Fibroblast of skin of right quadriceps (primary cell): ENCODE measurements around the gene PLCL1.

Experiments
- DNase-seq: peaks from one replicate; pipeline ENCODE4 v3.0.0-alpha.2; 2013

Gene PLCL1

DNA sequence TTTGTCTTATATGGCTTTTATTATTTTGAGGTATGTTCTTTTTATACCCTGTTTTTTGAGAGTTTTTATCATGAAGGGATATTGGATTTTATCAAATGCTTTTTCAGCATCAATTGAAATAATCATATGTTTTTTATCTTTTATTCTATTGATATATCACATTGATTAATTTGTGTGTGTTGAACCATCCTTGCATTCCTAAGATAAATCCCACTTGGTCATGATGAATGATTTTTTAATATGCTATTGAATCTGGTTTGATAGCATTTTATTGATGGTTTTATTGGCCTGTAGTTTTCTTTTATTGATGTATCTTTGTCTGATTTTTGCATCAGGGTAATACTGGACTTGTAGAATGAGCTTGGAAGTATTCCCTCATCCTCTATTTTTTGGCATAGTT is 160.3 kb downstream of the PLCL1 start:
- no peak for DNase-seq

DNA sequence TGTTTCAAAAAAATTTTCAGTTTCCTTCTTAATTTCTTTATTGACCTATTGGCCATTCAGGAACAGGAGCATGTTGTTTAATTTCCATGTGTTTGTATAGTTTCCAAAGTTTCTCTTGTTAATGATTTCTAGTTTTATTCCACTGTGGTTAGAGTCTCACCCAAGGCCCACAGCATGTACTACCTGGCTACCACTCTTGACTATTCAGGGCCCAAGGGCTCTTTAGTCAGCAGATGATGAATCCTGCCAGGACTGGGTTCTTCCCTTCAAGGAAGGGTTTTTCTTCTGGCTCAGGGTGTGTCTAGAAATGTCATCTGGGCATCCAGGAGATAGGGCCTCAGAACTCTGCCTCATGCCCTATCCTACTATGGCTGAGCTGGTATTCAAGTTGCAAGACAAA is 161.4 kb downstream of the PLCL1 start:
- DNase-seq, result no peak

GRCh38 chr2:197969391-197969893 is 165.0 kb downstream of the PLCL1 start:
- peak; percentile 87 for DNase-seq

DNA sequence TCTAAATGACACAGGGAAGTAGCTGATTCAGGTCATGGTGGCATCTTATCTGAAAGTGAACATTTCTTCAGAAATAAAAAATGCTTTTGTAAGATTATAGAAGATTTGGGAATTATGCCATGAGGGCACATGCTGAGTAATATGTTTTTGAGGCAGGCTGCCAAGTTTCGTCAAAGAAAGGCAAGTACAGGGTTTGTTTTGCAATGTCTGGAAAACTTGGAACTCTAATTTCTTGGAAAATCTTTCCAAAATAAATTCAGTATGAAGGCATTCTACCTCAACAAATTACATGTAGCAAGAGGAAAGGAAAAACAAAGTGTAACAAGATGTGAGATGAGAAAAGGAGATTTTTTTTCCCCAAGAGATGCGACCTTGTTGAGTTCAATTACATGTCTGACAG is 167.7 kb downstream of the PLCL1 start:
- DNase-seq, result peak; percentile 86

- no peak for DNase-seq
These were observed 168.2 kb downstream of the PLCL1 start for GRCh38 chr2:197972587-197972986.

- DNase-seq, result no peak
These were observed 169.4 kb downstream of the PLCL1 start for GRCh38 chr2:197973772-197974171.

- peak; percentile 10 for DNase-seq
These were observed 171.6 kb downstream of the PLCL1 start for GRCh38 chr2:197975931-197976519.

DNA sequence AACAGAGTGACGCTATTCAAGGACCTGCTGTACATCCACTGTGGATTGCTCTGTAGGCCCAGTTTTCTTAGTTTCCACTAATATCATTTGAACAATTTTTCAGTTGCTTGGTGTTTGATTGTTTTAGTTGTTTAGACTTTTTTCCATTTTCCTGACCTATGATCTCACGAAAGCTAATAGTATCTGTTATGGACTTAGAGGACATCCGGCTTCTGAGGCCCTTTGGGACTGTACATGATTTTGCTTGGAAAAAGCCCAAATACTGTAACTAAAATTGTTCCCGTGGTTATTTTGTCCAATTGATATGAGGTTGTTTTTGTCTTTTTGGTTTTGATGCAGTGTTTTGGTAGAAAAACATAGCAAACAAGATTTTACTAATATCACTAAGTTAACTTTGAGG is 174.6 kb downstream of the PLCL1 start:
- no peak for DNase-seq

- DNase-seq, result no peak
These were observed 178.2 kb downstream of the PLCL1 start for GRCh38 chr2:197982565-197982964.

- no peak for DNase-seq
These were observed 180.7 kb downstream of the PLCL1 start for GRCh38 chr2:197985029-197985638.

- no peak for DNase-seq
These were observed 182.6 kb downstream of the PLCL1 start for GRCh38 chr2:197986977-197987376.

DNA sequence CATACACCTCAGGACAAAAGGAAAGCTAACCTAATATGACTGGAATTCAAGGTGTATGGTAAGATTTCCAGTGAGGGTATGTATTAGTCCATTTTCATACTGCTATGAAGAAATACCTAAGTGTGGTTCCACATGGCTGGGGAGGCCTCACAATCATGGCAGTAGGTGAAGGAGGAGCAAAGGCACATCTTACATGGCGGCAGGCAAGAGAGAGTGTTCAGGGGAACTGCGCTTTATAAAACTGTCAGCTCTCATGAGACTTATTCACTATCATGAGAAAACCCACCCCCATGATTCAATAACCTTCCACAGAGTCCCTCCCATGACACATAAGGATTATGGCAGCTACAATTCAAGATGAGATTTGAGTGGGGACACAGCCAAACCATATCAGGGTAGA is 186.0 kb downstream of the PLCL1 start:
- no peak for DNase-seq

DNA sequence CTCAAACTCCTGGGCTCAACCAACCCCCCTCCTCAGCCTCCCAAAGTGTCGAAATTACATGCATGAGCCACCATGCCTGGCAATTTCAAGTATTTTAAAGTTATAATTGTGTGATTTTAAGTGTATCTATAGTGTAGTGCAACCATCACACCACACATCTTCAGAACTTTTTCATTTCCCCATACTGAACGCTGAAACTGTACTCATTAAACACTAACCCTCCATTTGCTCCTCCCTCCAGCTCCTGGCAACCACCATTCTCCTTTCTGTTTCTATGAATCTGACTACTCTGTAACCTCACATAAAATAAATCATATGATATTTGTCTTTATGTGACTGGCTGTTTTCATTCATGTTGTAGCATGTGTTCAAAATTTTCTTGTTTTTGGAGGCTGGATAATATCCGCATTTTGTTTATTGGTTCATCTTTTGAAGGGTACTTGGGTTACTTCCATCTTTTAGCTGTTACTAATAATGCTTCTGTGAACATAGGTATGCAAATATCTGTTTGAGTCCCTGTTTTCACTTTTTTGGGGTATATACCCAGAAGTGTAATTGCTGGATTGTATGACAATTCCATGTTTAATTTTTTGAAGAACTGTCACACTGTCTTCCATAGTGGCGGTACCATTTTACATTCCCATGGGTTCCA is 188.2 kb downstream of the PLCL1 start:
- DNase-seq, result no peak

DNA sequence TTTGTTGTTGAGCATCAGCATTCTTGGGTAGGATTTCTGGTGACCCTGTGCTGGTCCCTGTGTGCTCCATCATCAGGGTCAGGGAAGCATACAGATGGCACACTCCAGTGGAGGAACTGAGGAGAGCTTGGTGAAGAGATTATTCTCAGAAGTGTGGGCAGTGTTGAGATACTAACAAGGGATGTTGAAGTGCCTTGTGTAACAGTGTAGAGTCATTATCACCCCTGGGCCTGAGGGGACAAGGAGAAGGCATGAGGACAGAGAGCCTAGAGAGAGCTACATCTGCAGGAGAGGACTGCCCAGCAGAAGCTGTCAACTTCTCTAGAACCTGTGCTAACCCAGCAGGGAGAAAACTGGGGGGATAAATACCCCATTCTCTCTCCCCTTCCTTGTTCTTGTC is 189.0 kb downstream of the PLCL1 start:
- DNase-seq, result no peak

GRCh38 chr2:197993830-197994229 is 189.4 kb downstream of the PLCL1 start:
- peak; percentile 49 for DNase-seq

DNA sequence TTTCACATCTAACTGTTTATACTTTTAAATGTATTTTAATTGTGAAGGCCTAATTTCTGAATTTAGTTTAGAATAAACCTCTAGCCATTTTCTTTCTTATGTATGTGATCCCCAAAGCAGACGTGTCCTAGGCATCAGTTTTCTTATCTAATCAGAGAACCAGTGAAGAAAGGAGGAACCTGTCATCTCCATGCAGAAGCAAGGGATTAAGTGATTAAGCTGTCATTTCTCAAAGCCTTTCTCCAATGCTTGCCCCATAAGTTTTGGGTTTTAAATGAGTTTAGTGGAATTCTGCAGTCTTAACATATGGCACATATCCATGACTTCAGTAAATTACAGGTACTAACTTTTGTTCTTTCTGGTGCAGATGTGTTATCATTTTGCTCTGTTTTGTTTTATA is 190.4 kb downstream of the PLCL1 start:
- no peak for DNase-seq

DNA sequence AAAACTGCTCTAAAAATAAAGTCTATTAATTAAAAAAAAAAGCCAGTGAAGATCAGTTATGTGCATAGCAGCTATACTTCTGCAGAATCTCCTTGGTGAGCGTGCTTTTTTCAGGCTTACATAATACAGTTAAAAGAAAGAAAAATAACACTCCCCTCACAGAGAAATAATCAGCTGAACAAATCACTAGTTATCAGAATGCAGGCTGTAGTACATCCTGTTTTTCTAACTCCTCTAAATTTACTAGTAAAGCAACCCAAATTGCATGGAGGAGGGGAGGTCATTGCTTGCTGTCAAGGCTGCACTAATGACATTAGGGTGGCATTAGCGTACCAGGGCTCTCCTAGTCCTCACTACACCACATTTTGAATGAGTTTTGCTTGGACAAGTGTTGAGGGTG is 192.2 kb downstream of the PLCL1 start:
- DNase-seq, result no peak

DNA sequence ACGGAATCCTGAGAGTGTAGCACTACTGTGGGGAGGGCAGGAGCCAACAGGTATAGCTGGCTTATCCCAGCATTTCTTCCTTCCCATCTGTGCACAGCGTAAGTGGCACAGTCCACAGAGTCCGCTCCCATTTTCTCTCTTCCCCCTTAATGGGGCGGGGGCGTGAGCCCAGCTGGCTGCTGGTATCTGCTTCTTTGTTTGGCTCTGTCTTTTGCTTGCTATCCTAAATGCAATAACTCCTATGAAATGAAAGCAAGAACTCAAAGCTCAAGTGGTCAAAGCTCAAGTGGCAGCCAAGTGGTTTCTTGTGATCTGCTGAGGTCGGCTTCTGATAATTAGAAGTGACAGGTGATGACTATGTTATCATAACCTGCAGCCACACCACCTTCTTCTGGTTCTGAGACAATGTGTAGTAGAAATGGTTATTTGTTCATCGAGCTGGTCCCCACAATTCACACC is 192.7 kb downstream of the PLCL1 start:
- no peak for DNase-seq

DNA sequence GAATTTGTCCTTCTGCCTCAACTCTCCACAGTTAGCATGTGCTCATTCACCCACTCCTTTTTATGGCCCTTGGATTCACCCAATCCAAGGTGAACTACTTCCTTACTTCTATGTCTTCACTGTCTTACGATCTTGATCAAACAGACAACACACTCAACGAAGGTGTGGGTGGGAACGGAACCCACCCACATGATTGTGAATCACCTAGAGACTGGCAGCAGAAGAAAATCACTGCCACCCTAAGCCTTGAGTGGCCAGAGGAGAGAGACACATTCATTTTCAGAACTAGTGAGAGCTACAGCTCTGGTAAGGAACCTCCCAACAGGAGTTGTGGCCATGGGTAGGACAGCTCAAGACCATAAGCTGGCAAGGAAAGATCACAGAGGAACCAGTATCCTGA is 194.3 kb downstream of the PLCL1 start:
- DNase-seq, result no peak

DNA sequence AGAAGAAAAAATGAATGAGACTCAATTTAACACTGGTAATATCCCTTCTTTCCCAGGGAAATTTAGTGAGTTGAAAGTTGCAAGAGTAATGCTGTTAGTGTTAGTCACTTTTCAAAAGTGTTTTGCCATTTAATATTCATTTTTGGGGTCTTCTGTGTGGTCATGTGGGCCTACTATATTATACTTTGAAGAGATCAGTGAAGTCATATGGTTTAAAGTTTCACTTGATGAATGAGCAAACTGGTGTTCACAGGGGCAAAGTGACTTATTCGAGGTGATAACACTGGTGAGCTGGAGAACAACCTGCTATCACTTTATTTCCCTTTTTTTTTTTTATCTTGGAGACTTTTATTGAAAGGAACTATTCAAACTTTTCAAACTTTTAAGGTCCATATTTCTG is 196.0 kb downstream of the PLCL1 start:
- no peak for DNase-seq

DNA sequence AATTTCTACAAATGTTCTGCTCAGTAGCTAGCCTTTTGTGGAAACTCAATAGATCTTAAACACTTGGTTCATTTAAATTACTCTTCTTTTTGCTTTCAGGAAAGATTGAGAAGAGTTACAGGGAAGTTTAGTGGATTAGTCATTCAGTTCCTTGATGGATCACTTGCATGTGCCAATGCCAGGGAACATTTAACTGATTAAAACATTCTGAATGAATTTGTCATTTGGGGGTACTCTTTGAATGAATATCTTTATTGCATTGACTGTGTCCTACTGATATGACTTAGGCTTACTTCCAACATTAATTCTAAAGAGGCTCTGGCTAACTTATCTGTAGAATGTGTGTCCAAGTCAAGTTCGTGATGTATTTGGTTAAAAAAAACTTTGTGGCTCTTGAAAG is 199.8 kb downstream of the PLCL1 start:
- DNase-seq, result peak; percentile 28

DNA sequence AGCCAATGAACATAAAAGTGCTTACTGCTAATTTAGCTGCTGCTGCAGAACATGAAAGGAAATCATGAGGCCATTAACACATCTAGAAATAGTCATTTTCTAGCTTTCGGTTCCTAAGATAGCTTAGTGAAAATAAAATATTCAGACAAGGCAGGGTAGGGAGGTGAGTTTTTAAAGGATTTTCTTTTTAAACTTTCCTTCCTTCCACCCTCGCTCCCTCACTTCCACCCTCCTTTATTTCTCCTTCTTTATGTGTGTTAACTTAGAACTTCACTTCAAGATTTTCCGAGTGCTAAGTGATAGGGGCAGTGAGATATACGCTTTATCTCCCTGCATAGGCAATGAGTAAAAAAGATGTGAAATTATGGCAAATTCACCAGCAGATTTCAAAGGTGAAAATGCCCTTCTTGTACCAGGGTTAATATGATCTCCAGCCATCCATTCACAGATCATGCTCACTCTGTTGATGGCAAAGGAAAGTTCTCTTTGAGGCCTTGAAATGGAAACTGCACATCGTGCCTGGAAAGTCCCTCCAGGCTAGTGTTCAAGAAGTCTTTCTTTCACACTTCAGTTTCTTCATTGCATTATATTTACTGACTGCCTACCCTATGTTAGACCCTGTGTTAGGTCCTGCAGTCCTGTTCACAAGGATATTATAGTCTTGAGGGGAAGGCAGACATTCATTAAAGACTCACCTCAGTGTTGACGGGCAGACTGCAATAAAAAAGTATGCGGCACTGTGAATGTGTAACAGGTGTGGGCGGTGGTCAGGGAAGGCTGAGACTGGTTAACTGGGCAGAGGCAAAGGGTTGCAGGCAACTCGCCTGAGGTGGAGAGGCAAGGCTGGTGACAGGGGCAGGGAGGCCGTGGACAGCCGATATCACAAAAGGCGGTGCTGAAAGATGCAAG is 200.8 kb downstream of the PLCL1 start:
- no peak for DNase-seq

DNA sequence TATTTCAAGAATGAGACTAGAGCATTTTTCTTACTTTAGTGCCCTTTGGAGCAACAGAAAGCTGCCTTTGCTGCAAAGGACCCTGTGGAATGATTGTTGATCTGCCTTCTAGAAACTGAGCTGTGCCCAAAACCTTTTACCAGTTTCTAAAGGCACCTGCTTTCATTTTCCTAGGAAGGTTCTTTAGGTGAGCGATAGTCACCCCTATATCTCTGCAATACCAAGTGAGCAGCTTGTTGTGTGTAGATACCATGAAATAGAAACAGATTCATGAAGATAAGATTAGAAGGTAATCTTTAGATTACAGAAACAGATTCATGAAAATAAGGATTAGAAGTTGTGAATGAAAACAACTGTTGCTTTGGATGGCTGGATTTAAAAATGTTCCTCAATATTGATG is 202.3 kb downstream of the PLCL1 start:
- DNase-seq, result no peak
